Measurements from ENCODE around the gene ANKAR. TPM values are rescaled to one million over a fixed set of nuclear protein-coding genes. Genes with fewer than 3 reads are reported as not detected.

ANKAR gene
- total and polyA plus RNA-seq, 12 donors = 2.4 to 17.2 (median 6.0) TPM

DNA sequence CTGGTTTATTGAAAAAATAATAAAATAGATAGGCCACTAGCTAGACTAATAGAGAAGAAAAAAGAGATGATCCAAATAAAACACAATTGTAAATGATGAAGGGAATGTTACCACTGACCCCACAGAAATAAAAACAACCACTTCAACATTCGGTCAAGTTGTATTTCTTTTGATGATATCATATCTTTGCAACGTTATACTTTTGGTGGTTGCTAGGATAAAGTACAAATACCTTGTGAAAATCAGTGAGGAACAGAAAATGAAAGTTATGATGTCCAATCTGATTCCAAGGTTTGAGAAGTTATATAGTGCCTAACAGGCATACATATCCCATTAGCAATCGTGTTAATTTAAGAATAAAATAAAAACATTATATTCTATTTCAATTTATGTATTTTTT, 19.8 kb upstream of the ANKAR start:
- TF ChIP-seq CTCF (IDR thresholded peaks at IDR 0.05) (no peak), POLR2A (IDR thresholded peaks at IDR 0.05) (no peak)
- no peak for DNase-seq

GRCh38 chr2:189657867-189658266, 16.6 kb upstream of the ANKAR start:
- H3K9me3 ChIP-seq (replicated peaks in 1 of 3) = no peaks in the 10 kb centered on the region
- intact Hi-C loops (cut with DNase I) = no loop called here
- peak in 4 of 7 donors; percentile 21 to 62 (median 26) for DNase-seq
- H3K27me3 ChIP-seq = no peaks in the 10 kb centered on the region
- peaks cover 0 to 8% of the 10 kb centered on the region in 2 donors for H3K4me1 ChIP-seq (replicated peaks in 1 of 2)
- H3K4me3 ChIP-seq = no peak overlapping the region
- WGBS, 4 donors = 66 to 67% (median 66%) methylated on average over 5 of the region's 5 CpGs
- H3K27ac ChIP-seq = peak overlapping the region in 1 of 5 donors; percentile 61
- TF ChIP-seq CTCF (IDR thresholded peaks at IDR 0.05) (no peak), POLR2A (IDR thresholded peaks at IDR 0.05) (no peak)
- no peaks in the 10 kb centered on the region for H3K36me3 ChIP-seq (replicated peaks in 1 of 2)

More for the DNA sequence above, 19.8 kb upstream of the ANKAR start:
- Histone ChIP-seq H3K4me3 (no peak overlapping the region), H3K4me1 (replicated peaks in 1 of 2) (no peaks in the 10 kb centered on the region), H3K27me3 (no peaks in the 10 kb centered on the region), H3K27ac (no peak overlapping the region), H3K36me3 (replicated peaks in 1 of 2) (no peaks in the 10 kb centered on the region), H3K9me3 (replicated peaks in 1 of 3) (no peaks in the 10 kb centered on the region)
- WGBS, 4 donors = 49 to 54% (median 51%) methylated on average over 3 of the region's 3 CpGs
- intact Hi-C loops (cut with DNase I) = no loop called here

- Histone ChIP-seq H3K4me3 (no peak overlapping the region), H3K36me3 (replicated peaks in 1 of 2) (no peaks in the 10 kb centered on the region), H3K27ac (peak overlapping the region in 1 of 5 donors; percentile 61), H3K9me3 (replicated peaks in 1 of 3) (no peaks in the 10 kb centered on the region), H3K27me3 (no peaks in the 10 kb centered on the region), H3K4me1 (replicated peaks in 1 of 2) (peaks cover 0 to 14% of the 10 kb centered on the region in 2 donors)
- intact Hi-C loops (cut with DNase I) = no loop called here
- DNase-seq = no peak
- no peak for TF ChIP-seq CTCF (IDR thresholded peaks at IDR 0.05)
- no peak for TF ChIP-seq POLR2A (IDR thresholded peaks at IDR 0.05)
- 58 to 67% (median 62%) methylated on average over 7 of the region's 7 CpGs for WGBS, 4 donors
Measured at GRCh38 chr2:189658306-189659212, 15.9 kb upstream of the ANKAR start.

DNA sequence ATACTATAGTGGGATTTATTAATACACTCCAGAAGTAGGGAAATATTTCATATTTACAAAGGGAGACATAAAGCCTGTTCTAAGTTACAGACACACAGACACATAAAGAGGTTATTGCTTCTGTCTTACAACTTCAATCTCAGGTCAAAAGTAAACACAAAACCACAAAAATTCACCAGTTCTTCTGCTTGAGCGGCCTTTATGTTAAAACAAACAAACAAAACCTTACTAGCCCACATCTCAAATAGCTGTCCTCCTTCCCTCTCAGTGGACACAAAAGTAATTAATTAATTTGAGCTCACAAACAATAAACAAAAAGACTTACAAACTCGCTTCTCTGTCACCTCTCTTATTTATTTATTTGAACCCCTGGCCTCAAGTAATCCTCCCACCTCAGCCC, 14.7 kb upstream of the ANKAR start:
- DNase-seq = no peak
- H3K4me1 ChIP-seq (replicated peaks in 1 of 2) = peaks cover 0 to 23% of the 10 kb centered on the region in 2 donors
- 37 to 63% (median 53%) methylated on average over 2 of the region's 2 CpGs for WGBS, 4 donors
- H3K36me3 ChIP-seq (replicated peaks in 1 of 2) = peaks cover 0 to 3% of the 10 kb centered on the region in 2 donors
- H3K9me3 ChIP-seq (replicated peaks in 1 of 3) = no peaks in the 10 kb centered on the region
- H3K4me3 ChIP-seq = no peak overlapping the region
- TF ChIP-seq CTCF (IDR thresholded peaks at IDR 0.05) = no peak
- no peak for TF ChIP-seq POLR2A (IDR thresholded peaks at IDR 0.05)
- H3K27ac ChIP-seq = no peak overlapping the region
- intact Hi-C loops (cut with DNase I) = no loop called here
- H3K27me3 ChIP-seq = no peaks in the 10 kb centered on the region
